H1 (cell line): Measurements from ENCODE around the gene MYRIP.

Experiments
- CBX5 ChIP-seq: fragments of 300-800, 300-1000 bp; sonication (generic); IDR thresholded peaks from 2 replicates; pipeline ENCODE4 v1.7.1; 2016; ENCODE audit warnings: antibody characterized with exemption, low read length, low read depth
- CEBPB ChIP-seq: IDR thresholded peaks from 2 replicates; pipeline ENCODE4 v1.6.1; 2012; ENCODE audit warnings: low read depth, low read length
- CTCF ChIP-seq, 3 experiments: IDR thresholded peaks; 1 replicate in 2 of 3; 2 replicates in 1 of 3; pipeline versions ENCODE4 v1.5.1 to v1.6.1; 2011; ENCODE audit warnings: low read length in 3 of 3, mild to moderate bottlenecking in 3 of 3, inconsistent platforms in 2 of 3, low read depth in 1 of 3, moderate library complexity in 1 of 3; ENCODE audit not compliant: insufficient read depth in 1 of 3; ENCODE audit errors: control extremely low read depth in 1 of 3
- EP300 ChIP-seq, 2 experiments: IDR thresholded peaks; 1 replicate in 1 of 2; 2 replicates in 1 of 2; pipeline ENCODE4 v1.6.1; 2011 to 2012; ENCODE audit warnings: low read depth in 2 of 2, low read length in 2 of 2, mild to moderate bottlenecking in 2 of 2, borderline replicate concordance in 1 of 2, inconsistent platforms in 1 of 2, moderate library complexity in 1 of 2
- JUN ChIP-seq: IDR thresholded peaks from 2 replicates; pipeline ENCODE4 v1.6.1; 2011; ENCODE audit warnings: low read depth, mild to moderate bottlenecking, improper control_type of control experiment, low read length
- JUND ChIP-seq: IDR thresholded peaks from 2 replicates; pipeline ENCODE4 v1.6.1; 2011; ENCODE audit warnings: mild to moderate bottlenecking, improper control_type of control experiment, low read length
- MAX ChIP-seq: IDR thresholded peaks from 2 replicates; pipeline ENCODE4 v1.6.1; 2012; ENCODE audit warnings: inconsistent platforms
- POU5F1 ChIP-seq: IDR thresholded peaks from 2 replicates; pipeline ENCODE4 v1.6.1; 2011; ENCODE audit warnings: low read depth, mild to moderate bottlenecking, low read length, moderate library complexity
- SRF ChIP-seq: IDR thresholded peaks from 2 replicates; pipeline ENCODE4 v1.6.1; 2011; ENCODE audit warnings: mild to moderate bottlenecking, low read depth, low read length, moderate library complexity
- TCF12 ChIP-seq: IDR thresholded peaks from 2 replicates; pipeline ENCODE4 v1.6.1; 2011; ENCODE audit warnings: low read depth, mild to moderate bottlenecking, low read length
- YY1 ChIP-seq: IDR thresholded peaks from 2 replicates; pipeline ENCODE4 v1.6.1; 2011; ENCODE audit warnings: low read depth, mild to moderate bottlenecking, low read length

- TF ChIP-seq JUND: no peak
- no peak for TF ChIP-seq CEBPB
- no peak for TF ChIP-seq MAX
- no peak for TF ChIP-seq SRF
- TF ChIP-seq CTCF (IDR thresholded peaks at IDR 0.05; ENCODE audit: control extremely low read depth in 1 of 3, insufficient read depth in 1 of 3, low read depth in 1 of 3, low read length in 3 of 3): no peak
- TF ChIP-seq EP300 (IDR thresholded peaks at IDR 0.05; ENCODE audit: borderline replicate concordance in 1 of 2, low read depth in 2 of 2, low read length in 2 of 2): no peak
- no peak for TF ChIP-seq CBX5
- no peak for TF ChIP-seq TCF12
- no peak for TF ChIP-seq JUN
- TF ChIP-seq POU5F1: no peak
- TF ChIP-seq YY1: no peak
Measured at GRCh38 chr3:40299721-40300335, 490.4 kb downstream of the MYRIP start.
